Loucy (cell line): Measurements from ENCODE around the gene B4GALT1.

Source experiments
- H2AFZ ChIP-seq: fragments of 200-600 bp; sonication (generic); 2 replicates; pipeline ENCODE4 v1.6.0; 2016; ENCODE audit warnings: antibody characterized with exemption, mild to moderate bottlenecking, low read length, moderate library complexity
- H3F3A ChIP-seq: fragments of 200-600 bp; 2 replicates; pipeline ENCODE4 v1.6.0; 2016; ENCODE audit warnings: antibody characterized with exemption, low read depth, mild to moderate bottlenecking
- H3K27me3 ChIP-seq: fragments of 200-600 bp; sonication (generic); 2 replicates; pipeline ENCODE4 v1.6.1; 2014; ENCODE audit warnings: low read length, mild to moderate bottlenecking; ENCODE audit not compliant: insufficient read depth, poor library complexity, severe bottlenecking
- H3K36me3 ChIP-seq: fragments of 200-600 bp; sonication (generic); 2 replicates; pipeline ENCODE4 v1.6.1; 2016; ENCODE audit warnings: low read length; ENCODE audit not compliant: insufficient read depth
- H3K4me1 ChIP-seq: fragments of 200-600 bp; sonication (generic); 2 replicates; pipeline ENCODE4 v1.5.1; 2014; ENCODE audit warnings: low read length, mild to moderate bottlenecking; ENCODE audit not compliant: insufficient read depth, poor library complexity, severe bottlenecking
- H3K4me2 ChIP-seq: fragments of 200-600 bp; sonication (generic); 2 replicates; pipeline ENCODE4 v1.6.0; 2014; ENCODE audit warnings: antibody characterized with exemption, low read length, low read depth, mild to moderate bottlenecking; ENCODE audit not compliant: poor library complexity, severe bottlenecking
- H3K4me3 ChIP-seq: fragments of 200-600 bp; sonication (generic); 2 replicates; pipeline ENCODE4 v1.5.1; 2014; ENCODE audit warnings: low read length, mild to moderate bottlenecking, mixed read lengths; ENCODE audit not compliant: poor library complexity, severe bottlenecking
- H3K79me2 ChIP-seq: fragments of 200-600 bp; sonication (generic); 2 replicates; pipeline ENCODE4 v1.6.1; 2014; ENCODE audit warnings: low read length; ENCODE audit not compliant: insufficient read depth
- H3K9ac ChIP-seq: fragments of 200-600 bp; sonication (generic); 2 replicates; pipeline ENCODE4 v1.6.0; 2014; ENCODE audit warnings: mild to moderate bottlenecking, low read depth, low read length, moderate library complexity; ENCODE audit not compliant: poor library complexity, severe bottlenecking
- H3K9me2 ChIP-seq: fragments of 200-600 bp; sonication (generic); replicated peaks from 2 replicates; pipeline ENCODE4 v1.6.1; 2016; ENCODE audit warnings: low read depth, low read length, mixed read lengths
- H3K9me3 ChIP-seq: fragments of 200-600 bp; sonication (generic); 2 replicates; pipeline ENCODE4 v1.6.1; 2014; ENCODE audit warnings: mild to moderate bottlenecking, antibody characterized with exemption, low read length, low read depth; ENCODE audit not compliant: insufficient read depth
- H4K20me1 ChIP-seq: fragments of 200-600 bp; sonication (generic); 2 replicates; pipeline ENCODE4 v1.6.0; 2014; ENCODE audit warnings: antibody characterized with exemption, low read length, mild to moderate bottlenecking; ENCODE audit not compliant: insufficient read depth, poor library complexity, severe bottlenecking
- EZH2phosphoT487 ChIP-seq: fragments of 200-600 bp; IDR thresholded peaks from 2 replicates; pipeline ENCODE4 v1.6.1; 2018; ENCODE audit warnings: antibody characterized with exemption, mild to moderate bottlenecking, moderate library complexity, borderline replicate concordance
- TF ChIP-seq, protein P1 (sequence below): fragments of 200-600 bp; sonication (generic); conservative IDR thresholded peaks from 2 replicates; pipeline ENCODE4 v1.5.1; 2014; ENCODE audit warnings: mild to moderate bottlenecking, antibody characterized with exemption, low read length

The B4GALT1 gene

DNA sequence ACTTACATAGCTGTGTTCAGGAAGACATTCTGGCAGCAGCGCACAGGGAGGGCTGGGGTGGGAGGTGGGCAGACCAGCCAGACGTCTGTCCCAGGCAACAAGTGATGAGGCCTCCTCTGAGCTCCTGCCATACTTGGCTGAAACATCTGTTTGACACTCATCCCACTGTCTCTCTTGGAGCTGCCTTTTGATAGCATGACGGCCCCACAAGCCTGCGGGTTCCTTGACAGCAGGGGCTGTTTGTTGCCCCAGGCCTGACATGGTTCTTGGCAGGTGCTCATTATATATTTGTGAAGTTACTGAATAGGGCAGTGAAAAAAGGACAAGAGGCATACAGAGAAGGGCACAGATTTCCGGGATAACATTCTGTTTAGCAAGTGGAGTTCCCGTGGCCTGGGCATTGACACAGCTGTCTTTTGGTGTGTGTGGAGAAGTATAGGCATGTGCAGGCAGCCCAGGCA, 22.2 kb upstream of the B4GALT1 start:
- Histone ChIP-seq H3K79me2 (no peaks in the 10 kb centered on the region), H3K9me3 (no peaks in the 10 kb centered on the region), H2AFZ (no peak overlapping the region), H3K9ac (no peak overlapping the region), H4K20me1 (no peaks in the 10 kb centered on the region), H3K27me3 (no peaks in the 10 kb centered on the region), H3K4me2 (no peak overlapping the region), H3F3A (no peaks in the 10 kb centered on the region), H3K4me1 (no peaks in the 10 kb centered on the region), H3K36me3 (no peaks in the 10 kb centered on the region), H3K4me3 (no peak overlapping the region), H3K9me2 (no peaks in the 10 kb centered on the region)
- TF ChIP-seq EZH2phosphoT487 = no peak
- TF ChIP-seq, protein P1, sequence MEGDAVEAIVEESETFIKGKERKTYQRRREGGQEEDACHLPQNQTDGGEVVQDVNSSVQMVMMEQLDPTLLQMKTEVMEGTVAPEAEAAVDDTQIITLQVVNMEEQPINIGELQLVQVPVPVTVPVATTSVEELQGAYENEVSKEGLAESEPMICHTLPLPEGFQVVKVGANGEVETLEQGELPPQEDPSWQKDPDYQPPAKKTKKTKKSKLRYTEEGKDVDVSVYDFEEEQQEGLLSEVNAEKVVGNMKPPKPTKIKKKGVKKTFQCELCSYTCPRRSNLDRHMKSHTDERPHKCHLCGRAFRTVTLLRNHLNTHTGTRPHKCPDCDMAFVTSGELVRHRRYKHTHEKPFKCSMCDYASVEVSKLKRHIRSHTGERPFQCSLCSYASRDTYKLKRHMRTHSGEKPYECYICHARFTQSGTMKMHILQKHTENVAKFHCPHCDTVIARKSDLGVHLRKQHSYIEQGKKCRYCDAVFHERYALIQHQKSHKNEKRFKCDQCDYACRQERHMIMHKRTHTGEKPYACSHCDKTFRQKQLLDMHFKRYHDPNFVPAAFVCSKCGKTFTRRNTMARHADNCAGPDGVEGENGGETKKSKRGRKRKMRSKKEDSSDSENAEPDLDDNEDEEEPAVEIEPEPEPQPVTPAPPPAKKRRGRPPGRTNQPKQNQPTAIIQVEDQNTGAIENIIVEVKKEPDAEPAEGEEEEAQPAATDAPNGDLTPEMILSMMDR = no peak

DNA sequence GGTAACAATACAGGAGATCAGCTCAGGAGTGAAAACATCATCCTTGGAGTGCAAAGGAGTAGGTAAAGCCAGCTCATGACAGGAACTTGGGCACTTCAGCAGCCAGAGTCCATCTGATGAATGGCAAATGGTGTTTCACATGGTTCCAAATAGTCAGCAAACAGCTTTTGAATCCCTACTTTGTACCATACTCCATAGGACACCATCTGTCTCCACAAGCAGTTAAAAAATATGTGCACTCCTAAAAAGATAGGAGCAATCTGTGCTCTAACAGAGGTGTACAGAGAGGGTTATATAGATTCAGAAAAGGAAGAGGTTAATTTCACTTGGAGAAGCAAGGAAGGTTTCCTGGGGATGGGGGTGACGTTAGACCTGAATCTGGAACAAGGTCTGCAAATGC, 21.6 kb upstream of the B4GALT1 start:
- Histone ChIP-seq H3K9ac (no peak overlapping the region), H3K79me2 (no peaks in the 10 kb centered on the region), H4K20me1 (no peaks in the 10 kb centered on the region), H3K9me3 (no peaks in the 10 kb centered on the region), H3K27me3 (no peaks in the 10 kb centered on the region), H2AFZ (no peak overlapping the region), H3K4me3 (no peak overlapping the region), H3K9me2 (no peaks in the 10 kb centered on the region), H3K4me1 (no peaks in the 10 kb centered on the region), H3K4me2 (no peak overlapping the region), H3K36me3 (no peaks in the 10 kb centered on the region), H3F3A (no peaks in the 10 kb centered on the region)
- TF ChIP-seq, protein P1 = no peak
- TF ChIP-seq EZH2phosphoT487 = no peak

- Histone ChIP-seq H4K20me1 (no peaks in the 10 kb centered on the region), H3K4me3 (no peak overlapping the region), H3F3A (no peaks in the 10 kb centered on the region), H3K4me1 (no peaks in the 10 kb centered on the region), H3K4me2 (no peak overlapping the region), H3K27me3 (no peaks in the 10 kb centered on the region), H2AFZ (no peak overlapping the region), H3K9ac (no peak overlapping the region), H3K9me3 (no peaks in the 10 kb centered on the region), H3K79me2 (no peaks in the 10 kb centered on the region), H3K9me2 (no peaks in the 10 kb centered on the region), H3K36me3 (no peaks in the 10 kb centered on the region)
- TF ChIP-seq EZH2phosphoT487 = no peak
- TF ChIP-seq, protein P1 = no peak
These were observed 20.5 kb upstream of the B4GALT1 start for GRCh38 chr9:33187519-33188218.
